Caco-2 (cell line): ENCODE measurements around the gene ASF1A. TPM values are rescaled to one million over a fixed set of nuclear protein-coding genes. Genes with fewer than 3 reads are reported as not detected.
A peak's percentile ranks its signal among the peaks of the same experiment; 100 is the strongest.

Experiments used
- Bru-seq: library from RNA; stranded (reverse); fragments of 400-500 nt; gene quantifications from one replicate; lab custom pipeline; 2021; lab: Mats Ljungman, UMichigan
- BruChase-seq, 2 experiments: library from RNA; stranded (reverse); fragments of 400-500 nt; gene quantifications; one replicate each; lab custom pipeline; 2021; lab: Mats Ljungman, UMichigan
- BruUV-seq: library from RNA; stranded (reverse); fragments of 400-500 nt; replicated peaks from 2 replicates; lab custom pipeline; 2021; lab: Mats Ljungman, UMichigan
- CTCF ChIA-PET: fragments of 300-600 bp; sonication (Branson Sonifier 250); formaldehyde crosslinking; loops from one replicate; lab custom pipeline; 2022; ENCODE audit warnings: antibody characterized with exemption; lab: Charles Lee
- POLR2A ChIA-PET: fragments of 300-600 bp; sonication (Branson Sonifier 250); formaldehyde crosslinking; loops from one replicate; lab custom pipeline; 2022; ENCODE audit warnings: antibody characterized with exemption; lab: Charles Lee
- DNase-seq, 2 experiments: peaks; one replicate each; pipeline versions ENCODE4 v3.0.0 to v3.0.0-alpha.2; 2020 to 2022
- H3K27me3 ChIP-seq: replicated peaks from 2 replicates; pipeline ENCODE4 v1.6.0; 2011; ENCODE audit warnings: low read length; ENCODE audit not compliant: control insufficient read depth, insufficient read depth
- H3K36me3 ChIP-seq: 2 replicates; pipeline ENCODE4 v1.5.1; 2011; ENCODE audit warnings: low read length; ENCODE audit not compliant: control insufficient read depth, insufficient read depth
- H3K4me1 ChIP-seq: fragments of 250-450 bp; sonication (Bioruptor Pico); 2 replicates; pipeline ENCODE4 v1.5.1; 2020; ENCODE audit warnings: mild to moderate bottlenecking
- H3K4me3 ChIP-seq: 2 replicates; pipeline ENCODE4 v1.5.1; 2011; ENCODE audit warnings: low read depth, mild to moderate bottlenecking, control low read depth, low read length
- H3K9me3 ChIP-seq: fragments of 250-450 bp; sonication (Bioruptor Pico); 2 replicates; pipeline ENCODE4 v1.5.1; 2020; ENCODE audit warnings: mild to moderate bottlenecking, moderate library complexity
- H3K27ac Mint-ChIP-seq: one replicate; pipeline ENCODE4 v1.8.0; 2022; ENCODE audit warnings: mixed read lengths; ENCODE audit not compliant: unreplicated experiment
- H3K27me3 Mint-ChIP-seq: one replicate; pipeline ENCODE4 v1.8.0; 2022; ENCODE audit warnings: mixed read lengths; ENCODE audit not compliant: insufficient read depth, unreplicated experiment
- H3K36me3 Mint-ChIP-seq: one replicate; pipeline ENCODE4 v1.8.0; 2022; ENCODE audit warnings: mild to moderate bottlenecking, mixed read lengths; ENCODE audit not compliant: insufficient read depth, unreplicated experiment
- H3K4me1 Mint-ChIP-seq: one replicate; pipeline ENCODE4 v1.8.0; 2022; ENCODE audit warnings: low read depth, mixed read lengths; ENCODE audit not compliant: unreplicated experiment
- H3K4me3 Mint-ChIP-seq: one replicate; pipeline ENCODE4 v1.8.0; 2022; ENCODE audit warnings: mild to moderate bottlenecking, moderate library complexity, mixed read lengths; ENCODE audit not compliant: unreplicated experiment
- H3K9me3 Mint-ChIP-seq: one replicate; pipeline ENCODE4 v1.8.0; 2022; ENCODE audit warnings: mixed read lengths; ENCODE audit not compliant: unreplicated experiment
- CTCF ChIP-seq, 2 experiments: fragments of 200-600 bp in 1 of 2; IDR thresholded peaks; 1 replicate in 1 of 2; 2 replicates in 1 of 2; pipeline versions ENCODE4 v1.5.1 to v1.8.0; 2011 to 2022; ENCODE audit warnings: antibody characterized with exemption in 1 of 2, control low read depth in 1 of 2, inconsistent platforms in 1 of 2, low read depth in 1 of 2, low read length in 1 of 2, mild to moderate bottlenecking in 1 of 2, moderate library complexity in 1 of 2; ENCODE audit not compliant: insufficient read depth in 1 of 2, severe bottlenecking in 1 of 2, unreplicated experiment in 1 of 2
- intact Hi-C: fragments of 100-400 bp; cut with micrococcal nuclease; formaldehyde crosslinking; loops from one replicate; pipeline ENCODE4 v1.10.0; 2022; ENCODE audit not compliant: unreplicated experiment
- long read RNA-seq: library from polyadenylated mRNA; stranded (forward); transcript quantifications from one replicate; pipeline ENCODE4 v2.0.0, GENCODE V29; 2022
- total RNA-seq: library from RNA; stranded (reverse); gene quantifications from 2 replicates; pipeline ENCODE4 v1.2.3, GENCODE V29; 2022

The ASF1A gene
- 21.9 and 22.5 TPM in 2 replicates for total RNA-seq
- Bru-seq, nascent RNA = percentile 86 among the genes with signal in this experiment
- BruChase-seq, experiment 1, labeled RNA remaining after a 2-hour chase = percentile 83 among the genes with signal in this experiment
- BruChase-seq, experiment 2, labeled RNA remaining after a 6-hour chase = percentile 64 among the genes with signal in this experiment
- long read RNA-seq, transcript ASF1A-201 (4 exons, 2,362 nt) = major isoform, 87 of 89 reads
- long read RNA-seq, partial matches to known transcripts = 1 of 89 reads
- long read RNA-seq, other reads (novel, unspliced or antisense) = 1 of 89 reads

GRCh38 chr6:118893807-118894424 lies at the start of gene ASF1A:
Gene ASF1A, plus strand, starts transcription at chr6:118894152. Its CDS starts 262 bp downstream, at chr6:118894414.
- H3K27ac Mint-ChIP-seq = peak within 1 kb of the TSS; percentile 98
- H3K36me3 Mint-ChIP-seq = peaks cover 20% of the 10 kb centered on the region
- no peaks in the 10 kb centered on the region for H3K27me3 ChIP-seq
- peak within 1 kb of the TSS; percentile 81 for H3K4me3 Mint-ChIP-seq
- BruUV-seq = no TSS peak
- intact Hi-C loops = loop anchor here (2.0 kb wide), 2 partner anchors 41 to 217 kb away; partner anchors contain the start of gene MCM9
- no peaks in the 10 kb centered on the region for H3K36me3 ChIP-seq
- H3K4me1 ChIP-seq = peaks cover 6% of the 10 kb centered on the region; the same call in 1 of the 2 replicates
- no peaks in the 10 kb centered on the region for H3K4me1 Mint-ChIP-seq
- CTCF ChIA-PET = interaction anchor here (1.1 kb wide), 2 partner anchors 184 to 217 kb away, joined by 3 to 4 read pairs; no protein-coding TSS in a partner anchor
- peak; percentile 42 to 67 for TF ChIP-seq CTCF (IDR thresholded peaks at IDR 0.05; ENCODE audit: insufficient read depth in 1 of 2, low read depth in 1 of 2, low read length in 1 of 2, severe bottlenecking in 1 of 2, unreplicated experiment in 1 of 2)
- H3K9me3 ChIP-seq = no peaks in the 10 kb centered on the region
- H3K9me3 Mint-ChIP-seq = no peaks in the 10 kb centered on the region
- peak; percentile 97 to 98 for DNase-seq
- POLR2A ChIA-PET = interaction anchor here (0.5 kb wide), 1 partner anchor 17 kb away, joined by 3 read pairs; no protein-coding TSS in a partner anchor
- H3K27me3 Mint-ChIP-seq = no peaks in the 10 kb centered on the region
- H3K4me3 ChIP-seq = peak within 1 kb of the TSS; percentile 95

GRCh38 chr6:118844915-118845314 lies 49.0 kb upstream of the ASF1A start:
- DNase-seq = no peak
- Histone ChIP-seq H3K4me1 (no peaks in the 10 kb centered on the region), H3K4me3 (no peak overlapping the region), H3K9me3 (no peaks in the 10 kb centered on the region), H3K27me3 (no peaks in the 10 kb centered on the region), H3K36me3 (no peaks in the 10 kb centered on the region)
- BruUV-seq = no TSS peak
- Mint-ChIP-seq H3K27me3 (no peaks in the 10 kb centered on the region), H3K9me3 (no peaks in the 10 kb centered on the region), H3K4me3 (no peak overlapping the region), H3K36me3 (no peaks in the 10 kb centered on the region), H3K4me1 (no peaks in the 10 kb centered on the region), H3K27ac (no peak overlapping the region)
- CTCF ChIA-PET = no interaction called here
- TF ChIP-seq CTCF (IDR thresholded peaks at IDR 0.05; ENCODE audit: insufficient read depth in 1 of 2, low read depth in 1 of 2, low read length in 1 of 2, severe bottlenecking in 1 of 2, unreplicated experiment in 1 of 2) = no peak
- intact Hi-C loops = no loop called here
- POLR2A ChIA-PET = no interaction called here

GRCh38 chr6:118853408-118853807 lies 40.5 kb upstream of the ASF1A start:
- TF ChIP-seq CTCF (IDR thresholded peaks at IDR 0.05; ENCODE audit: insufficient read depth in 1 of 2, low read depth in 1 of 2, low read length in 1 of 2, severe bottlenecking in 1 of 2, unreplicated experiment in 1 of 2) = no peak
- H3K36me3 Mint-ChIP-seq = no peaks in the 10 kb centered on the region
- Histone ChIP-seq H3K9me3 (no peaks in the 10 kb centered on the region), H3K4me3 (no peak overlapping the region), H3K27me3 (no peaks in the 10 kb centered on the region), H3K36me3 (no peaks in the 10 kb centered on the region), H3K4me1 (0 out of 2 replicates have a peak, but pooled peaks cover 11% of the 10 kb centered on the region)
- POLR2A ChIA-PET = no interaction called here
- BruUV-seq = no TSS peak
- peaks cover 9% of the 10 kb centered on the region for H3K4me1 Mint-ChIP-seq
- H3K9me3 Mint-ChIP-seq = no peaks in the 10 kb centered on the region
- no peaks in the 10 kb centered on the region for H3K27me3 Mint-ChIP-seq
- H3K4me3 Mint-ChIP-seq = no peak overlapping the region
- CTCF ChIA-PET = no interaction called here
- DNase-seq = no peak
- H3K27ac Mint-ChIP-seq = no peak overlapping the region
- intact Hi-C loops = no loop called here
